Activated naive CD4-positive, alpha-beta T cell treated with anti-CD3 and anti-CD28 coated beads, Interleukin-2, amount 50 U/mL, for 72 hours (primary cell): Measurements from ENCODE around the gene OR10C1. TPM values are rescaled to one million over a fixed set of nuclear protein-coding genes. Genes with fewer than 3 reads are reported as not detected.

Source experiments
- total RNA-seq, 2 donors: library from RNA; stranded (reverse); gene quantifications; one replicate each; pipeline ENCODE4 v1.2.3, GENCODE V29; 2022

Gene OR10C1
- total RNA-seq, 2 donors from 2014 or later: not detected

Other genes with a start within 250 kb of the OR10C1 start
- not detected for gene OR14J1, start 137.6 kb upstream of the OR10C1 start, total RNA-seq
- not detected for gene OR5V1, start 70.4 kb upstream of the OR10C1 start, total RNA-seq
- not detected for gene OR12D3, start 64.0 kb upstream of the OR10C1 start, total RNA-seq
- not detected for gene OR12D2, start 43.7 kb upstream of the OR10C1 start, total RNA-seq
- gene OR12D1, start 24.4 kb upstream of the OR10C1 start, total RNA-seq: not detected
- not detected for gene OR11A1, start 17.8 kb downstream of the OR10C1 start, total RNA-seq
- not detected for gene OR2H1, start 17.8 kb downstream of the OR10C1 start, total RNA-seq
- gene MAS1L, start 48.6 kb downstream of the OR10C1 start, total RNA-seq: not detected
- under 1 TPM in 1 of 2 donors, not detected in 1; 0.54 TPM for gene UBD, start 120.4 kb downstream of the OR10C1 start, total RNA-seq
- not detected for gene OR2H2, start 145.8 kb downstream of the OR10C1 start, total RNA-seq
- gene GABBR1, start 193.9 kb downstream of the OR10C1 start, total RNA-seq: 10 to 100 TPM; 21.7 to 25.3 TPM
- gene MOG, start 217.8 kb downstream of the OR10C1 start, total RNA-seq: not detected
- gene ZFP57, start 241.8 kb downstream of the OR10C1 start, total RNA-seq: 1 to 10 TPM in 1 of 2 donors, not detected in 1; 5.9 TPM